Suprapubic skin (tissue), 4 donors: ENCODE measurements around the gene NLGN2. TPM values are rescaled to one million over a fixed set of nuclear protein-coding genes. Genes with fewer than 3 reads are reported as not detected.

ENCODE experiments used
- DNase-seq, 2 donors: peaks; one replicate each; pipeline ENCODE4 v3.0.0-alpha.2; 2019; ENCODE audit warnings: low spot score in 2 of 2
- H3K27ac ChIP-seq: fragments of 200-600 bp; sonication (generic); one replicate; pipeline ENCODE4 v1.5.1; 2019
- H3K27me3 ChIP-seq: fragments of 200-600 bp; sonication (generic); one replicate; pipeline ENCODE4 v1.5.1; 2019
- H3K36me3 ChIP-seq: fragments of 200-600 bp; sonication (generic); one replicate; pipeline ENCODE4 v1.5.1; 2019
- H3K4me1 ChIP-seq: fragments of 200-600 bp; sonication (generic); one replicate; pipeline ENCODE4 v1.5.1; 2019
- H3K4me3 ChIP-seq: fragments of 200-600 bp; sonication (generic); one replicate; pipeline ENCODE4 v1.5.1; 2019; ENCODE audit warnings: mild to moderate bottlenecking
- H3K9me3 ChIP-seq: fragments of 200-600 bp; sonication (generic); one replicate; pipeline ENCODE4 v1.5.1; 2019
- EP300 ChIP-seq: sonication (generic); formaldehyde crosslinking; IDR thresholded peaks from one replicate; pipeline ENCODE4 v1.6.1; 2017; ENCODE audit warnings: antibody characterized with exemption
- POLR2A ChIP-seq, 2 donors: fragments of 450-650 bp; IDR thresholded peaks; one replicate each; pipeline ENCODE4 v1.6.1; 2017; ENCODE audit warnings: antibody characterized with exemption in 2 of 2, mild to moderate bottlenecking in 2 of 2, moderate library complexity in 2 of 2
- POLR2AphosphoS5 ChIP-seq, 3 donors: sonication (generic); formaldehyde crosslinking; IDR thresholded peaks; one replicate each; pipeline ENCODE4 v1.6.1; 2017; ENCODE audit warnings: antibody characterized with exemption in 3 of 3
- WGBS: methylation state at CpG from one replicate; pipeline ENCODE4 v1.1.5; 2018; 5-methylcytosine and 5-hydroxymethylcytosine counted together
- total RNA-seq, 4 donors: library from RNA; depleted of rRNA; stranded (reverse); fragments of >200 nt; gene quantifications; one replicate each; pipeline ENCODE4 v1.1.0, GENCODE V29; 2016
- TF ChIP-seq, protein P1 (sequence below), 2 donors: fragments of 200-600 bp in 1 of 2; fragments of 450-650 bp in 1 of 2; sonication (generic) in 1 of 2; IDR thresholded peaks; one replicate each; pipeline ENCODE4 v1.5.1; 2016 to 2019; ENCODE audit warnings: antibody characterized with exemption in 2 of 2, mild to moderate bottlenecking in 1 of 2, moderate library complexity in 1 of 2

Gene NLGN2
- total RNA-seq, 4 donors from 2014 or later = 5.9 to 17.9 (median 8.1) TPM

GRCh38 chr17:7443499-7444485, 36.1 kb downstream of the NLGN2 start:
- DNase-seq = no peak

DNA sequence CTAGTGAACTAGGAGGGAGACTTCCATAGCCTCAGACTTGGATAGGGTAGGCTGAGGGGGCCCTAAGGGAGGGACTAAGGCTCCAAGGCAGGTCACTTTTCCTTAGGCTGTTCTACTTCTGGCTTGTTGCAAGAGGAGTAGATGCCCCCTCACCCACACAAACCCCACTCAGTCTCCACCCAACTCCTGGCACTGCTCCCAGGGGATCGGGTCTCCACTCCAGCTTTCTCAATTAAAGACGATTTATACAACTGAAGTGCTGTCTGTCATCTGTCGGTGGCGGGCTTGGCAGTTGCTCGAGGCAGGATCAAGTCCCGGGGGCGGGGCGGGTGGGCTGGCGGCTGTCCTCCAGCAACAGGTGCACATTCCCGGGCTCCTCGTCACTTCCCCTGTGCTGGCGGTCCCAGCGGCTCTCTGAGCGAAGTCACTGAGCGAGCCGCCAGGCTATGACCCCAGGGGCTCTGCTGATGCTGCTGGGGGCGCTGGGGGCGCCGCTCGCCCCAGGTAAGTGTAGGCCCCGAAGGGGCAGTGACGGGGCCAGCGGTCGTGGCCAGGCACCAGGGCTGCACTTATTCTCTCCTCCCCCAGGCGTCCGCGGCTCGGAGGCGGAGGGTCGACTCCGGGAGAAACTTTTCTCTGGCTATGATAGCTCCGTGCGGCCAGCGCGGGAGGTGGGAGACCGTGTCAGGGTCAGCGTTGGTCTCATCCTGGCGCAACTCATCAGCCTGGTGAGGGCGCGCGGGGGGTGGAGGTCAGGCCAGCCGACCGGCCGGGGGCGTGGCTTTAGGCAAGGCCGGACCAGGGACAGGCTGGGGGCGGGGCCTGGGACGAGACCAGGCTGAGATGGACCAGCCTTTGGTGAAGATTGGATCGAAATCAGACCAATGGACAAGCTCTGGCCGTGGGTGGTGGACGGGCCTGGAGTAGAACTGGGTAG, 37.3 kb downstream of the NLGN2 start, which contains the start of gene CHRNB1:
CHRNB1 (plus strand) TSS at position 380 of the 937 bp plus-strand sequence; CDS start at position 447, 67 bp downstream.
- Histone ChIP-seq H3K27me3 (peaks cover 29% of the 10 kb centered on the region), H3K9me3 (no peaks in the 10 kb centered on the region), H3K4me1 (peaks cover 43% of the 10 kb centered on the region), H3K4me3 (peak within 1 kb of the TSS; percentile 44), H3K27ac (no peak within 1 kb of the TSS), H3K36me3 (no peaks in the 10 kb centered on the region)
- peak; percentile 84 to 86 for DNase-seq
- TF ChIP-seq EP300 (no peak), POLR2AphosphoS5 (IDR thresholded peaks at IDR 0.05) (no peak), POLR2A (IDR thresholded peaks at IDR 0.05) (no peak)
- TF ChIP-seq, protein P1, sequence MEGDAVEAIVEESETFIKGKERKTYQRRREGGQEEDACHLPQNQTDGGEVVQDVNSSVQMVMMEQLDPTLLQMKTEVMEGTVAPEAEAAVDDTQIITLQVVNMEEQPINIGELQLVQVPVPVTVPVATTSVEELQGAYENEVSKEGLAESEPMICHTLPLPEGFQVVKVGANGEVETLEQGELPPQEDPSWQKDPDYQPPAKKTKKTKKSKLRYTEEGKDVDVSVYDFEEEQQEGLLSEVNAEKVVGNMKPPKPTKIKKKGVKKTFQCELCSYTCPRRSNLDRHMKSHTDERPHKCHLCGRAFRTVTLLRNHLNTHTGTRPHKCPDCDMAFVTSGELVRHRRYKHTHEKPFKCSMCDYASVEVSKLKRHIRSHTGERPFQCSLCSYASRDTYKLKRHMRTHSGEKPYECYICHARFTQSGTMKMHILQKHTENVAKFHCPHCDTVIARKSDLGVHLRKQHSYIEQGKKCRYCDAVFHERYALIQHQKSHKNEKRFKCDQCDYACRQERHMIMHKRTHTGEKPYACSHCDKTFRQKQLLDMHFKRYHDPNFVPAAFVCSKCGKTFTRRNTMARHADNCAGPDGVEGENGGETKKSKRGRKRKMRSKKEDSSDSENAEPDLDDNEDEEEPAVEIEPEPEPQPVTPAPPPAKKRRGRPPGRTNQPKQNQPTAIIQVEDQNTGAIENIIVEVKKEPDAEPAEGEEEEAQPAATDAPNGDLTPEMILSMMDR (IDR thresholded peaks at IDR 0.05) = no peak
- WGBS = 10% methylated on average over 24 of the region's 51 CpGs

More at GRCh38 chr17:7443499-7444485, 36.1 kb downstream of the NLGN2 start:
- Histone ChIP-seq H3K4me1 (peaks cover 55% of the 10 kb centered on the region), H3K9me3 (no peaks in the 10 kb centered on the region), H3K4me3 (no peak overlapping the region), H3K27ac (no peak overlapping the region), H3K36me3 (no peaks in the 10 kb centered on the region), H3K27me3 (peaks cover 32% of the 10 kb centered on the region)
- TF ChIP-seq EP300 (no peak), POLR2AphosphoS5 (IDR thresholded peaks at IDR 0.05) (no peak), POLR2A (IDR thresholded peaks at IDR 0.05) (no peak)
- TF ChIP-seq, protein P1 (IDR thresholded peaks at IDR 0.05) = no peak
- 79% methylated on average over 7 of the region's 7 CpGs for WGBS

- Histone ChIP-seq H3K27ac (no peak overlapping the region), H3K4me3 (peak overlapping the region; percentile 44), H3K36me3 (no peaks in the 10 kb centered on the region), H3K4me1 (peaks cover 37% of the 10 kb centered on the region), H3K9me3 (no peaks in the 10 kb centered on the region), H3K27me3 (peaks cover 23% of the 10 kb centered on the region)
- WGBS = 14% methylated on average over 16 of the region's 16 CpGs
- TF ChIP-seq, protein P1 (IDR thresholded peaks at IDR 0.05) = no peak
- no peak for TF ChIP-seq EP300
- TF ChIP-seq POLR2AphosphoS5 (IDR thresholded peaks at IDR 0.05) = no peak
- no peak for TF ChIP-seq POLR2A (IDR thresholded peaks at IDR 0.05)
- DNase-seq = no peak
Observed at GRCh38 chr17:7445619-7445968, 37.9 kb downstream of the NLGN2 start.

- no peaks in the 10 kb centered on the region for H3K36me3 ChIP-seq
- 84% methylated on average over 7 of the region's 7 CpGs for WGBS
Observed at GRCh38 chr17:7448461-7448860, 40.8 kb downstream of the NLGN2 start.

More at GRCh38 chr17:7448461-7448860, 40.8 kb downstream of the NLGN2 start:
- Histone ChIP-seq H3K4me3 (no peak overlapping the region), H3K27me3 (peaks cover 22% of the 10 kb centered on the region), H3K4me1 (peaks cover 32% of the 10 kb centered on the region), H3K9me3 (no peaks in the 10 kb centered on the region), H3K27ac (no peak overlapping the region)
- TF ChIP-seq EP300 = no peak
- no peak for TF ChIP-seq POLR2A (IDR thresholded peaks at IDR 0.05)
- no peak for TF ChIP-seq POLR2AphosphoS5 (IDR thresholded peaks at IDR 0.05)
- TF ChIP-seq, protein P1 (IDR thresholded peaks at IDR 0.05) = no peak
- DNase-seq = no peak
